Spleen (tissue), 7 donors: ENCODE measurements around the gene SNX4.
"Not testable (repeated sequence)": the region's sequence is repeated elsewhere in the genome, so short reads cannot be mapped to it uniquely, and the experiment has no call there.

Experiments used
- CTCF ChIP-seq, 11 experiments: fragments of 200-600 bp in 7 of 11; fragments of 450-650 bp in 4 of 11; sonication (generic) in 4 of 11; IDR thresholded peaks in 8 of 11; conservative IDR thresholded peaks in 3 of 11; 1 replicate in 7 of 11; 2 replicates in 4 of 11; pipeline versions ENCODE4 v1.4.0 to v1.8.0; 2016 to 2021; ENCODE audit warnings: antibody characterized with exemption in 11 of 11, inconsistent platforms in 4 of 11, mild to moderate bottlenecking in 1 of 11
- POLR2AphosphoS5 ChIP-seq, 3 donors: sonication (generic); formaldehyde crosslinking; IDR thresholded peaks; one replicate each; pipeline ENCODE4 v1.5.1; 2017; ENCODE audit warnings: antibody characterized with exemption in 3 of 3
- donor health status: DM: no; HTN: no; CAD: no; lungs with moderate emphysema.
- donor health status: DM: no; HTN: no; CAD: no.
- donor health status: DM: no; HTN: no; CAD: no.

GRCh38 chr3:125481375-125481759 lies 38.6 kb downstream of the SNX4 start:
- not testable (repeated sequence) for TF ChIP-seq CTCF (IDR thresholded peaks at IDR 0.05 in 8 of 11, conservative IDR thresholded peaks at IDR 0.05 in 3 of 11); POLR2AphosphoS5 (IDR thresholded peaks at IDR 0.05)
